WTC11 (cell line): Measurements from ENCODE around the gene TFAP2D. TPM values are rescaled to one million over a fixed set of nuclear protein-coding genes. Genes with fewer than 3 reads are reported as not detected.

Experiments used
- ATAC-seq: fragments of 200-7000 bp; cut with Tn5 transposase; 2 replicates; pipeline ENCODE4 v1.10.0; 2021; ENCODE audit warnings: mild to moderate bottlenecking, moderate library complexity
- CTCF ChIA-PET: fragments of 300-600 bp; sonication (Branson Sonifier 250); formaldehyde crosslinking; loops from one replicate; lab custom pipeline; 2021; ENCODE audit warnings: antibody characterized with exemption; lab: Charles Lee
- POLR2A ChIA-PET: fragments of 350-600 bp; sonication (Branson Sonifier 250); formaldehyde crosslinking; loops from one replicate; lab custom pipeline; 2021; ENCODE audit warnings: antibody characterized with exemption; lab: Charles Lee
- DNase-seq: peaks from one replicate; pipeline ENCODE4 v3.0.0; 2021; ENCODE audit warnings: low spot score
- H3K27ac Mint-ChIP-seq: 2 replicates; pipeline ENCODE4 v1.8.0; 2021; ENCODE audit warnings: mixed read lengths
- H3K27me3 Mint-ChIP-seq: 2 replicates; pipeline ENCODE4 v1.8.0; 2021; ENCODE audit warnings: low read depth, mild to moderate bottlenecking, moderate library complexity, mixed read lengths
- H3K36me3 Mint-ChIP-seq: 2 replicates; pipeline ENCODE4 v1.8.0; 2021; ENCODE audit warnings: mixed read lengths
- H3K4me1 Mint-ChIP-seq: 2 replicates; pipeline ENCODE4 v1.8.0; 2022; ENCODE audit warnings: mixed read lengths
- H3K4me3 Mint-ChIP-seq: 2 replicates; pipeline ENCODE4 v1.8.0; 2021; ENCODE audit warnings: mild to moderate bottlenecking, moderate library complexity, mixed read lengths
- H3K9me3 Mint-ChIP-seq: 2 replicates; pipeline ENCODE4 v1.8.0; 2021; ENCODE audit warnings: mixed read lengths
- AFF4 ChIP-seq: sonication (generic); formaldehyde crosslinking; IDR thresholded peaks from 2 replicates; pipeline ENCODE4 v1.8.1; 2023; ENCODE audit warnings: mild to moderate bottlenecking, missing genetic modification reagents, borderline replicate concordance
- ARID4B ChIP-seq: sonication (generic); formaldehyde crosslinking; IDR thresholded peaks from 2 replicates; pipeline ENCODE4 v1.8.0; 2023; ENCODE audit warnings: missing genetic modification reagents, mild to moderate bottlenecking, borderline replicate concordance
- ATF1 ChIP-seq: sonication (generic); formaldehyde crosslinking; IDR thresholded peaks from 2 replicates; pipeline ENCODE4 v1.8.1; 2023; ENCODE audit warnings: mild to moderate bottlenecking, moderate library complexity, missing genetic modification reagents
- ATF3 ChIP-seq: sonication (generic); formaldehyde crosslinking; conservative IDR thresholded peaks from 2 replicates; pipeline ENCODE4 v1.8.1; 2022; ENCODE audit warnings: mild to moderate bottlenecking, missing genetic modification reagents
- CBFB ChIP-seq: sonication (generic); formaldehyde crosslinking; IDR thresholded peaks from 2 replicates; pipeline ENCODE4 v1.8.1; 2022; ENCODE audit warnings: mild to moderate bottlenecking, low read depth, missing genetic modification reagents
- CTCF ChIP-seq: fragments of 200-600 bp; IDR thresholded peaks from 2 replicates; pipeline ENCODE4 v1.8.0; 2022; ENCODE audit warnings: antibody characterized with exemption
- EMX1 ChIP-seq: fragments of 250-450 bp; sonication (Bioruptor Pico); IDR thresholded peaks from 2 replicates; pipeline ENCODE4 v1.8.0; 2021; ENCODE audit warnings: mild to moderate bottlenecking
- ETV6 ChIP-seq: sonication (generic); formaldehyde crosslinking; IDR thresholded peaks from 2 replicates; pipeline ENCODE4 v1.8.1; 2022; ENCODE audit warnings: mild to moderate bottlenecking, missing genetic modification reagents
- FOXK1 ChIP-seq: sonication (generic); formaldehyde crosslinking; IDR thresholded peaks from 2 replicates; pipeline ENCODE4 v1.8.0; 2022; ENCODE audit warnings: mild to moderate bottlenecking, moderate library complexity, missing genetic modification reagents
- GRHL2 ChIP-seq: fragments of 250-450 bp; sonication (Bioruptor Pico); IDR thresholded peaks from 2 replicates; pipeline ENCODE4 v1.8.0; 2022; ENCODE audit warnings: mild to moderate bottlenecking, moderate library complexity; ENCODE audit not compliant: insufficient replicate concordance, severe bottlenecking
- HMGA2 ChIP-seq: fragments of 250-450 bp; sonication (Bioruptor Pico); IDR thresholded peaks from 2 replicates; pipeline ENCODE4 v1.4.0; 2021; ENCODE audit warnings: mild to moderate bottlenecking, moderate library complexity
- PREB ChIP-seq: sonication (generic); formaldehyde crosslinking; IDR thresholded peaks from 2 replicates; pipeline ENCODE4 v1.8.1; 2022; ENCODE audit warnings: mild to moderate bottlenecking, missing genetic modification reagents, moderate library complexity, borderline replicate concordance
- TCF7 ChIP-seq: sonication (generic); formaldehyde crosslinking; IDR thresholded peaks from 2 replicates; pipeline ENCODE4 v1.8.0; 2022; ENCODE audit warnings: mild to moderate bottlenecking, low read depth, missing genetic modification reagents, moderate library complexity
- TEAD1 ChIP-seq: sonication (generic); formaldehyde crosslinking; IDR thresholded peaks from 2 replicates; pipeline ENCODE4 v1.8.0; 2022; ENCODE audit warnings: mild to moderate bottlenecking, missing genetic modification reagents
- USF1 ChIP-seq: sonication (generic); formaldehyde crosslinking; IDR thresholded peaks from 2 replicates; pipeline ENCODE4 v1.8.0; 2022; ENCODE audit warnings: mild to moderate bottlenecking, missing genetic modification reagents
- USF2 ChIP-seq: sonication (generic); formaldehyde crosslinking; IDR thresholded peaks from 2 replicates; pipeline ENCODE4 v1.8.1; 2023; ENCODE audit warnings: mild to moderate bottlenecking, missing genetic modification reagents, moderate library complexity
- ZNF121 ChIP-seq: sonication (generic); formaldehyde crosslinking; IDR thresholded peaks from 2 replicates; pipeline ENCODE4 v1.8.0; 2023; ENCODE audit warnings: missing genetic modification reagents
- ZNF219 ChIP-seq: sonication (generic); formaldehyde crosslinking; IDR thresholded peaks from 2 replicates; pipeline ENCODE4 v1.8.0; 2023; ENCODE audit warnings: missing genetic modification reagents, mild to moderate bottlenecking, borderline replicate concordance
- ZNF281 ChIP-seq: sonication (generic); formaldehyde crosslinking; IDR thresholded peaks from 2 replicates; pipeline ENCODE4 v1.8.0; 2023; ENCODE audit warnings: mild to moderate bottlenecking, missing genetic modification reagents
- total RNA-seq: library from RNA; stranded (reverse); gene quantifications from 3 replicates; pipeline ENCODE4 v1.2.3, GENCODE V29; 2021

The TFAP2D gene
- total RNA-seq, 1 experiment from 2014 or later, result not detected

GRCh38 chr6:50762798-50763197, 49.5 kb downstream of the TFAP2D start:
- Mint-ChIP-seq H3K4me3 (no peak overlapping the region), H3K27me3 (no peaks in the 10 kb centered on the region), H3K9me3 (peaks cover 8% of the 10 kb centered on the region; the same call in 1 of the 2 replicates), H3K27ac (no peak overlapping the region), H3K36me3 (no peaks in the 10 kb centered on the region), H3K4me1 (peaks cover 21% of the 10 kb centered on the region)
- ChIA-PET CTCF (interaction anchor here (0.8 kb wide), 1 partner anchor 106 kb away, joined by 3 read pairs; no protein-coding TSS in a partner anchor), POLR2A (no interaction called here)
- DNase-seq (no peak), ATAC-seq (no peak)
- TF ChIP-seq ETV6 (CRISPR knock-in tag) (no peak), ZNF121 (CRISPR knock-in tag) (no peak), ZNF219 (CRISPR knock-in tag) (no peak), ATF1 (CRISPR knock-in tag) (no peak), AFF4 (no peak), CTCF (no peak), HMGA2 (no peak), TEAD1 (CRISPR knock-in tag) (no peak)

- Mint-ChIP-seq H3K9me3 (no peaks in the 10 kb centered on the region), H3K4me1 (no peaks in the 10 kb centered on the region), H3K4me3 (no peak overlapping the region), H3K27ac (no peak overlapping the region), H3K36me3 (no peaks in the 10 kb centered on the region), H3K27me3 (no peaks in the 10 kb centered on the region; the same call in 1 of the 2 replicates)
- no peak for DNase-seq
- ATAC-seq, result no peak
- CTCF ChIA-PET, result interaction anchor here (1.3 kb wide), 1 partner anchor 650 kb away, joined by 6 read pairs; no protein-coding TSS in a partner anchor
- POLR2A ChIA-PET, result no interaction called here
- TF ChIP-seq ARID4B (CRISPR knock-in tag), result no peak
- no peak for TF ChIP-seq GRHL2 (CRISPR knock-in tag)
- no peak for TF ChIP-seq CBFB
- TF ChIP-seq PREB, result no peak
- no peak for TF ChIP-seq ATF3 (CRISPR knock-in tag)
- TF ChIP-seq FOXK1, result no peak
- TF ChIP-seq TCF7 (CRISPR knock-in tag), result no peak
- TF ChIP-seq HMGA2, result no peak
- no peak for TF ChIP-seq USF2 (CRISPR knock-in tag)
- TF ChIP-seq USF1 (CRISPR knock-in tag), result no peak
- no peak for TF ChIP-seq ZNF281
- TF ChIP-seq EMX1 (CRISPR knock-in tag), result no peak
These were observed 65.4 kb downstream of the TFAP2D start for GRCh38 chr6:50778696-50779095.
